Measurements from ENCODE around the gene DLG5. TPM values are rescaled to one million over a fixed set of nuclear protein-coding genes. Genes with fewer than 3 reads are reported as not detected.
A peak's percentile ranks its signal among the peaks of the same experiment; 100 is the strongest.

Gene DLG5
- total RNA-seq, 2 experiments from 2014 or later: 4.8 to 5.0 TPM

DNA sequence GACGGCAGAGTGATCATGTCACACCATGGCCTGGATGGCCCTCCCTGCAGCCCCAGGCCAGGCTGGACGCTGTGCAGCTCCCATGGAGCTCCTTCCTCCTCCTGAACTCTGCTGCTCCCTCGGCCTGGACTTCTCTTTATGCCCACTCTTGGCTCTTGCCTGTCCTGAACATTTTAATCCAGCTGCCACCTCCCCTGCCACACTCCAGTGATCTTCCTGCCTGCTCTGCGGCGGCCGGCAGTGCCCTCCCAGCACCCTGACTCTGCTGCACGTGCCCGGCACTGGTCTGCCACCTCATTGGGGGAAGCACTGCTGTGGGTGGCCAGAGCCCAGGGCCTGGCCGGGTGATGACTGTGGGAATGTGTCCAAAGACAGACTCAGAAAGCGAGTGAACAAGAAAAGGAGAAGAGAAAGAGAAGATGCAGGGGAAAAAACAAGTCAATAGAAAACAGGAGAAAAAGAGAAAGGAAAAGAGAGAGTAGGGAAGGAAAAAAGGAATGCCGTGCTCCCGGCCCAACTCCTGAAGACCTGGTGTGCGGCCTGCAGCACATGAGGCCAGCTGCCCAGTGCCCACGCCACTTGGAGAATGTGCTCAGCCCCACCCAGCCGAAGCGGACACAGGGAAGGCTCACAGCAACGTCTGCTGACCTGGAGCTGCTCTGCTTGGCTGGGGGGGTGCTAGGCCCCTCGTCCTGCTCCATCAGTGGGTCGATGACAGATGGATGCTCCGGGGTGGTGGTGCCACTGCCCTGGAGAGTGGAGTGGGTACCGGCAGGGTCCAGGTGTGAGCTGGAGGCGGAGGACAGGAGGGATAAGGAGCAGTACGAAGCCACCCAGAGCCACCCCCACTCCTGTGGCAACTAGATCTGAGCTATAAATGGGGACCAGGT is 115.9 kb downstream of the DLG5 start:
- Mint-ChIP-seq H3K4me1 (peaks cover 3% of the 10 kb centered on the region), H3K36me3 (no peaks in the 10 kb centered on the region), H3K9me3 (no peaks in the 10 kb centered on the region), H3K27me3 (peaks cover 2% of the 10 kb centered on the region), H3K27ac (no peak overlapping the region), H3K4me3 (no peak overlapping the region)
- ATAC-seq (ENCODE audit: low read depth) (no peak), DNase-seq (no peak)
- POLR2A ChIA-PET: interaction anchor here (1.4 kb wide), 1 partner anchor 10 kb away, joined by 3 read pairs; no protein-coding TSS in a partner anchor

DNA sequence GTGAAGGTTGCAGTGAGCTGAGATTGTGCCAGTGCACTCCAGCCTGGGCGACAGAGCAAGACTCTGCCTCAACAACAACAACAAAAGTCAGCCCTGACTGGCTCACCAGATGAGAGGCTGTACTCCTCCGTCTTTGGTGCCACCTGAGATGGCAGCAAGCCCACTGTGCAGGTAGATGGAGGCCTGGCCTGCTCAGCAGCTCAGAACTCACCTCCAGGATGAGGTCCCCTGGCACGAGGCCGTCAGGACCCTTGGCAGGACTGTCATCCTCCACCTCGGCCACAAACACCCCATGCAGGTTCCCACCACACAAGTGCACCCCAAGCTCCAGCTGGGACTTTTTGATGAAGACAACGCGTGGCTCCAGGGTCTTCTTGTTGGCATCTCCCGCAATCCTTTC is 117.2 kb downstream of the DLG5 start:
- Mint-ChIP-seq H3K4me3 (no peak overlapping the region), H3K4me1 (peaks cover 3% of the 10 kb centered on the region), H3K27me3 (peaks cover 2% of the 10 kb centered on the region), H3K9me3 (no peaks in the 10 kb centered on the region), H3K36me3 (no peaks in the 10 kb centered on the region), H3K27ac (no peak overlapping the region)
- ATAC-seq (ENCODE audit: low read depth) (no peak), DNase-seq (no peak)
- POLR2A ChIA-PET: no interaction called here

DNA sequence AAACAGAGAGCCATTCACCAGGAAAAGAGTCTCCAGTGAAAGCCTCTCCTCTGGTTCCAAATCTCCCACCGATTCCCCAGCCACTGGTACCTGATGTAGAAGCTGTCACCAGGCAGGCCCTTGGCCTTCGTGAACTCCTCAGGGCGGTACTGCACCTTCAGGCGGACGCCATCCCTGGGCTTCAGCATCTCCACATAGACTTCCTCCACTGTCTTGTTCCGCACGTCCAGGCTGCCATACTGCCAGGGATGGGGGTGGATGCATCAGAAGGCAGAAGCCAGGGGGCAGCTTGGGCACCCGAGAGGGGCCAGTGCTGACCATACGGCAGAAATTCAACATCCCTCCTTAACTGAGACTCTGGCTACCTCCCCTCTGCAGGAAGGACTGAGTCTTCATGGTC is 118.8 kb downstream of the DLG5 start:
- Mint-ChIP-seq H3K9me3 (no peaks in the 10 kb centered on the region), H3K27me3 (peaks cover 9% of the 10 kb centered on the region), H3K4me3 (no peak overlapping the region), H3K27ac (no peak overlapping the region), H3K4me1 (peaks cover 3% of the 10 kb centered on the region), H3K36me3 (no peaks in the 10 kb centered on the region)
- ATAC-seq (ENCODE audit: low read depth): no peak
- no peak for DNase-seq
- POLR2A ChIA-PET: no interaction called here

DNA sequence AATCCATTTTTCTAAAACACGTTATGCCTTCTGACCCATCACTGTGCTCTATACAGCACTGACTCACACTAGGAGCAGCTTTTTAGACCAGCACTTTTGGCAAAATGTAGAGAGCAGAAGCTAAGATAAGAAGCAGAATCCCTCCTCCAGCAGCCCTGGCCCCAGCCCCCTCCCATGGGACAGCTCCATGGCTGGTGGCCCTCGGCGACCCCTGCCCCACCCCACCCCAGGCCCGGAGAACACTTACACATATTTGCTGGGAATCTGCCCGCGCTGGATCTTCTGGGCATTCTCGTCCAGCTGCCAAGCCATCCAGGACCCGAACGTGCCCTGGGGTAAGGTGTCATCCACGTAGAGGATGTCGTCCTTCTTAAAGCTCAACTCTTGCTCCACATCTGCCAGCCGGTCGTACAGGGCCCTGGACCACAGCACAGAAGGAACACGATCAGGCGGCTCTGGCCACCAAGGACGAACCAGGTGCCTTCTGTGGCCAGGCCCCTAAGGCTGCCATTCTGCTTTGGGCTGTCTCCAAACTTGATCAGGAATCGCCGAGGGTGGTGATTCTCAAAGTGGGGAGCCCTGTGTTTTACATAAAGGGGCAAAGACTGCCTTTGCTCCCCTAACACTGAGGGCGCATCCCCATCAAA is 119.9 kb downstream of the DLG5 start:
- H3K27me3 Mint-ChIP-seq: peaks cover 14% of the 10 kb centered on the region
- no peak overlapping the region for H3K4me3 Mint-ChIP-seq
- no peaks in the 10 kb centered on the region for H3K9me3 Mint-ChIP-seq
- H3K27ac Mint-ChIP-seq: no peak overlapping the region
- ATAC-seq (ENCODE audit: low read depth) (no peak), DNase-seq (no peak)
- POLR2A ChIA-PET: no interaction called here
- no peaks in the 10 kb centered on the region for H3K36me3 Mint-ChIP-seq
- peaks cover 11% of the 10 kb centered on the region for H3K4me1 Mint-ChIP-seq

DNA sequence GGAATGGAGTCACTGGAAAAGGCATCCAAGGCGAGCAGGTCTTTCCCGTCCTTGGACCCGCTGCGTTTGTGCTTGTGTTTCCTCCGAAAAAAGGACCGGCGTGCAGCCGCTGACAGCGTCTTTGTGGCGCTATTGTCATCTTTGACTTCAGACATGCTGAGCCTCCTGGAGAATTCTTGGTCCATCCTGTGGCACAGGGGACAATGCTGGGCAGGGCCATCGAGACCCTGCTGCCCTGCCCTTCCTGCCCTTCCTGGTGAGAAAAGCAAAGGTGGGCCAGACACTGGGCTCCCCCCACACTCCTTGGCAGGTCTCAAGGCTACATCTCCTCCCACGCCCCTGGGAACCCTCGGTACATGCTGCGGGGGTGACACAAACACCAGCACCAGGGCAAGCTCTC is 120.9 kb downstream of the DLG5 start:
- Mint-ChIP-seq H3K4me3 (no peak overlapping the region), H3K27me3 (peaks cover 13% of the 10 kb centered on the region), H3K36me3 (no peaks in the 10 kb centered on the region), H3K27ac (no peak overlapping the region), H3K4me1 (peaks cover 19% of the 10 kb centered on the region), H3K9me3 (no peaks in the 10 kb centered on the region)
- no peak for ATAC-seq (ENCODE audit: low read depth)
- no peak for DNase-seq
- POLR2A ChIA-PET: no interaction called here

DNA sequence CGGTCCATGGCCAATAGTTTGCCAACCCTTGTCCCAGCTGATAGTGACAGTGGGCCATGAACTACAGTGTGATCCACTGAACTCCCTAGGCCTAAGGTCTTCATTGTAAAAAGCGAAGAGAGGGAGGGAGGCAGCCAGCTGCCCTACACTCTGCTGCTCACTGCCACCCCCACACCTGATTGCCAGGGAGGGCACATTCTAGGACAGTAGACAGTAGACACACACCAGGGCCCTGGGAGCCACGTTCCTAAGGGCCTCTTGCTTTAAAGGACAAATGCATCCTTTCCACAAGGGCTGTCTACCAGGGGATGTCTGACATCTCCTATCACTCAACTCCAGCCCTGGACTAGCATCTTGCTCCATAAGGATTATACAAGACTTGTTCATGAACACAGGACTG is 122.2 kb downstream of the DLG5 start:
- no peak for DNase-seq
- Mint-ChIP-seq H3K27ac (no peak overlapping the region), H3K27me3 (peaks cover 21% of the 10 kb centered on the region), H3K4me1 (peaks cover 26% of the 10 kb centered on the region), H3K9me3 (no peaks in the 10 kb centered on the region), H3K4me3 (no peak overlapping the region), H3K36me3 (no peaks in the 10 kb centered on the region)
- POLR2A ChIA-PET: no interaction called here
- no peak for ATAC-seq (ENCODE audit: low read depth)

DNA sequence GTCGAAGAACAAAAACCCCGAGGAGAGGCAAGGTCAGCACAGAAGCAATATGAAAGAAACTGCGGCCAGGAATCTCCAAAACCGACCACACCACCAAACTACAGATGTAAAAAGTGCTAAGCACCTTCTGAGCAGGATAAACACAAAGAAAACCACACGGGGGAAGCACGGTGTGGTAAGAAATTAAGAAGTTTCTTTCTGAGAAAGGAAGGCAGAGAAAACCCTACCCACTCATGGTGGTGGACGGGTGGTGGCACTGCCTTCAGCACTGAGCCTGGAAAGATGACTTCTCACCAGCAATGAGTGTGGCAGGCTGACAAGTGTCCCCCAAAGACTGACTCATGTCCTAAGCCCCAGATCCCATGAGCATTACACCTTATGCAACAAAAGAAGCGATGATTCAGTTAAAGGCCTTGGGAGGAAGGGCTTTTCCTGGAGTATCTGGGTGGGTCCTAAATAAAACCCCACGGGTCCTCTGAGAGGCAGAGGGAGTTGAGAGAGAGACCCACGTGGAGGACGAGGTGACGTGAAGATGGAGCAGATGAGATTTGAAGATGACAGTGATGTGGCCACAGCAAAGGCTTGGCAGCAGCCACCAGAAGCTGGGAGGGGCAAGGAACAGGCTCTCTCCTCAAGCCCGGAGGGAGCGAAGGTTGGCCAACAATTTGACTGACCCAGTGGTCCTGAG is 124.9 kb downstream of the DLG5 start:
- peak; percentile 51 for DNase-seq
- peak overlapping the region; percentile 70 for H3K27ac Mint-ChIP-seq
- peak; percentile 89 for ATAC-seq (ENCODE audit: low read depth)
- POLR2A ChIA-PET: no interaction called here
- H3K4me3 Mint-ChIP-seq: peak overlapping the region; percentile 47
- no peaks in the 10 kb centered on the region for H3K36me3 Mint-ChIP-seq
- peaks cover 33% of the 10 kb centered on the region for H3K4me1 Mint-ChIP-seq
- peaks cover 35% of the 10 kb centered on the region for H3K27me3 Mint-ChIP-seq
- no peaks in the 10 kb centered on the region for H3K9me3 Mint-ChIP-seq

DNA sequence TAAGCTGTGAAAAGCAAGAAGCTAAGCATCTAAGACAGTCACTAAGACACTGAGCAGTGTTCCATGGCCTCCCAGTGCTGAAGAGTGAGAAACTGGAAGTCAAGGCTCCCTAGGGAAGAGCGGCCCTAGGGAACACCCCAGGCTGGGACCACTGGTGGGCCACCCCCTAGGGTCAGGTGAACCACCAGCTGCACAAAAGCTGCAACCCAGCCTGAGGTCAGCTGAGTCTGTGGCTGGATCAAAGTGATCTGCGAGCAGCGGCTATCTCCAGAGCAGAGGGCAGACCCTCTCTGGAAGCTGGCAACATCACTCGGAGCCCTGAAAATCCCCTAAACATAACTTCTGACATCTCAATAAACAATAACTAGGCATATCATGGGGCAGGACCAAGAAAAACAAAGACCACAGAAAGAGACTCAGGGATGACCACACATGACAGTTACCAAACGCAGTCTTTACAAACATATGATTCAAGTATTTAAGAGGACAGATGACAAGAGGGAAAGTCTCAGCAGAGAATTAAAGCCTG is 125.8 kb downstream of the DLG5 start:
- H3K27me3 Mint-ChIP-seq: peaks cover 35% of the 10 kb centered on the region
- H3K27ac Mint-ChIP-seq: peak overlapping the region; percentile 64
- H3K9me3 Mint-ChIP-seq: no peaks in the 10 kb centered on the region
- H3K36me3 Mint-ChIP-seq: no peaks in the 10 kb centered on the region
- DNase-seq (no peak), ATAC-seq (ENCODE audit: low read depth) (no peak)
- H3K4me3 Mint-ChIP-seq: peak overlapping the region; percentile 47
- POLR2A ChIA-PET: no interaction called here
- peaks cover 30% of the 10 kb centered on the region for H3K4me1 Mint-ChIP-seq

DNA sequence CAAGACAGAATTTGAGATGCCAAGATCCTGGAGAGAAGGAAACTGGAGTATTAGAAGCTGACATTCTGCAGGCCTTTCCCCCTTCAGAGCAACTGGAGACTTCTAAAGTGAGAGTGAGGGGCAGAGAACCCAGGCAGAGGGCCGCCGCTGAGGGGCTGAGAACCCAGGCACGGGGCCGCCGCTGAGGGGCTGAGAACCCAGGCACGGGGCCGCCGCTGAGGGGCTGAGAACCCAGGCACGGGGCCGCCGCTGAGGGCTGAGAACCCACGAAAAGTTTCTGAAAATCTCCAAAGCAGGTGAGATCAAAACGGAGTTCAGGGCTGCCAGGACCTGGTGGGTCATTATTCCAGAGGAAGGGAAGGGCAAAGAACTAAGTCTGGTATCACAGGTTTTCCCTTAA is 126.2 kb downstream of the DLG5 start:
- ATAC-seq (ENCODE audit: low read depth) (no peak), DNase-seq (no peak)
- POLR2A ChIA-PET: no interaction called here
- no peaks in the 10 kb centered on the region for H3K36me3 Mint-ChIP-seq
- H3K4me3 Mint-ChIP-seq: no peak overlapping the region
- H3K27me3 Mint-ChIP-seq: peaks cover 35% of the 10 kb centered on the region
- no peaks in the 10 kb centered on the region for H3K9me3 Mint-ChIP-seq
- H3K4me1 Mint-ChIP-seq: peaks cover 30% of the 10 kb centered on the region
- H3K27ac Mint-ChIP-seq: no peak overlapping the region

DNA sequence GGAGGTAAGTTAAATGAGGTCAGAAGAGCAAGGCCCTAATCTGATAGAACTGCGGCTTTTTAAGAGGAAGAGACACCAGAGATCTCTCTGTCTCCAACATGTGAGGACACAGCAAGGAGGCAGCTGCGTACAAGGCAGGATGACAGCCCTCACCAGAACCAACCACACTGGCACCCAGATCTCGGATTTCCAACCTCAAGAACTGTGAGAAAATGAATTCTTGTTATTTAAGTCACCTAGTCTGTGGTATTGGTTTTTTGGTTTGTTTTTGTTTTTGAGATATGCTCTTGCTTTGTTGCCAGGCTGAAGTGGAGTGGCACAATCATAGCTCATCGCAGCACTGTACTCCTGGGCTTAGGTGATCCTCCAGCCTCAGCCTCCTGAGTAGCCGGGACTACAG is 127.2 kb downstream of the DLG5 start:
- Mint-ChIP-seq H3K4me3 (no peak overlapping the region), H3K27ac (no peak overlapping the region), H3K36me3 (no peaks in the 10 kb centered on the region), H3K9me3 (no peaks in the 10 kb centered on the region), H3K4me1 (peaks cover 30% of the 10 kb centered on the region), H3K27me3 (peaks cover 35% of the 10 kb centered on the region)
- no peak for ATAC-seq (ENCODE audit: low read depth)
- DNase-seq: no peak
- POLR2A ChIA-PET: no interaction called here

DNA sequence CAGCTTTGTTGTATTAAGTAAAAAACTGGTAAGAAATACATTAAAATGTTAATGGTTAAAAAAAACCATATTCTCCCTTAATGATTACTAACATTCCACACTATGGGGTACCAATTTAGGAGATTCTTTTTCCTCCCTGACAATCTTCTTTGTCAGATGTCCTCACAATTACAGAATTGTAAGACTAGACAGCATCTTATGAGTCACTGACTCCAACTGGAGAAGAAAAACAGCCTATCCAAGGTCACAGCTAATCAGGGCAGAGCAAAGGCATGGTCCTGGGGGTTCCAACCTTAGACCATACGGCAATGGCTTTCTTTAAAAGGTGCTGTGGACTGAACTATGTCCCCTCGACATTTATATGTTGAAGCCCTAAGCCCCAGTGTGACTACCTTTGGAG is 127.6 kb downstream of the DLG5 start:
- Mint-ChIP-seq H3K4me1 (peaks cover 30% of the 10 kb centered on the region), H3K36me3 (no peaks in the 10 kb centered on the region), H3K27ac (no peak overlapping the region), H3K9me3 (no peaks in the 10 kb centered on the region), H3K4me3 (no peak overlapping the region), H3K27me3 (peaks cover 34% of the 10 kb centered on the region)
- DNase-seq: no peak
- POLR2A ChIA-PET: no interaction called here
- no peak for ATAC-seq (ENCODE audit: low read depth)

DNA sequence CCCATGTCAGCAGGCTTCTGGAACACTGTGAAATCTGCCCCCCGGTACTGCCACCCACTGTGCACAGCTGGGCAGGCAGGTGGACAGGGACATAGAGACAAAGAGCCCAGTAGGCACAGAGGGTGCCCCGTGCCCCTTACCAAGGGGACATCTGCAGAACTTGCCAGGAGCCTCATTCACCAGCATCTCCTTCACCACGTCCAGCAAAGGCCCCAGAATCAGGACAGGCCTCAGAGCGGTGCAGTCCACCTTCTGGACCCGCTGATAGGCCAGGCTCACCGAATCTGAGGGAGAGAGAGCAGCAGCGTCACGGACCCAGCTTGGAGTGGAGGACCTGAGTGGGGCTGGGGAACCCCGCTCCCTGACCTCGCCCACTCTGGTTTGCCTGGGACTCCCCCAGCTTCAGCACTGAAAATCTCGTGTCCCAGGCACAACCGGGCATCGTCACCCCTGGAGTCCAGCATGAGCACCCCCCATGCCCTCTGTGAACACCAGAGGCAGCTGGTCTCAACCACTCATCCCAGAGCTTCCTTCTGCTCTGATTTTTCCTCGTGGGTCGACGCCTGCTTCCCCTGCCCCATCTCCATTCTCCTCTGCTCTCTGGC is 130.1 kb downstream of the DLG5 start:
- POLR2A ChIA-PET: no interaction called here
- no peak for DNase-seq

DNA sequence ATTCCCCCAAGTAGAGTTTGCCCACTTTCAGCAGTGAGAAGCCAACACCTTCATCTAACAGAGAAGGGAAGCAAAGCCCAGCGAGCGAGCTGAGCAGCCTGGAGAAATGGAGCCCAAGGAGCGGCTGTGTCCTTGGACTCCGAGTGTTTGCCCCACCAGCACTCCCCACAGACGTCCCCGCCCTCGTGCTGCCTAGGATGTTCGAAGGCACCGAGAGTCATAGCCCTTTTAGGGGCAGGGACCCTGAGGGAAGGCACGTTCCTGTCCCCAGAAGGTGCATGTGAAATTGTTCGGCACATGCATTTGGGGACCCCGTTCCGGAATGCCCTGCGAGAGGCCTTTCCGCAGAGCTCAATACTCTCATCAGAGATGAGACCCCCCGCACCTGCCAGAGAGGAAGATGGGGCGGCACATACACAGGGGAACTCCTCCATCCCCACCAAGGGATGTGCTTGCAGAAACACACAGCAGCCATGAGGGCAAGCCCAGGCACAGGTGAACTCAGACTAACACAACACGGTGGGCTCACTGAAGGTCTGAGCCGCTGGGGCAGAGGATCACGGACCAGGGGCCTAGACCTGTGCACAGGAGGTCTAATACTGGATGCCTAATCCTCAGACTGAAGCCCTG is 131.0 kb downstream of the DLG5 start:
- DNase-seq (no peak), ATAC-seq (ENCODE audit: low read depth) (no peak)
- peaks cover 3% of the 10 kb centered on the region for H3K36me3 Mint-ChIP-seq
- H3K4me1 Mint-ChIP-seq: peaks cover 14% of the 10 kb centered on the region
- H3K27ac Mint-ChIP-seq: no peak overlapping the region
- H3K4me3 Mint-ChIP-seq: no peak overlapping the region
- POLR2A ChIA-PET: no interaction called here
- peaks cover 25% of the 10 kb centered on the region for H3K27me3 Mint-ChIP-seq
- H3K9me3 Mint-ChIP-seq: no peaks in the 10 kb centered on the region

More for the DNA sequence above, 130.1 kb downstream of the DLG5 start:
- H3K36me3 Mint-ChIP-seq: peaks cover 2% of the 10 kb centered on the region
- peaks cover 24% of the 10 kb centered on the region for H3K27me3 Mint-ChIP-seq
- no peak overlapping the region for H3K4me3 Mint-ChIP-seq
- H3K4me1 Mint-ChIP-seq: peaks cover 20% of the 10 kb centered on the region
- H3K27ac Mint-ChIP-seq: no peak overlapping the region
- ATAC-seq (ENCODE audit: low read depth): no peak
- no peaks in the 10 kb centered on the region for H3K9me3 Mint-ChIP-seq
